ENCODE results near the gene FHIT. TPM values are rescaled to one million over a fixed set of nuclear protein-coding genes. Genes with fewer than 3 reads are reported as not detected.

The FHIT gene
- total and polyA plus RNA-seq, 10 of the 15 experiments (the other 5 are each of a cell fraction or from before 2014, with no cell fraction given), result 4.2 to 14.9 (median 9.4) TPM

GRCh38 chr3:60577601-60578000, 673.7 kb downstream of the FHIT start:
- intact Hi-C loops (cut with micrococcal nuclease; ENCODE audit: unreplicated experiment), result no loop called here
- Histone ChIP-seq H3K4me2 (ENCODE audit: control insufficient read depth, insufficient read depth) (no peak overlapping the region), H3K27me3 (replicated peaks in 1 of 2; ENCODE audit: control insufficient read depth in 2 of 2, insufficient read depth in 2 of 2, low read length in 1 of 2) (no peaks in the 10 kb centered on the region), H3K9ac (ENCODE audit: control insufficient read depth, insufficient read depth, low read length) (no peak overlapping the region), H3K79me2 (ENCODE audit: control insufficient read depth, insufficient read depth, low read length) (no peaks in the 10 kb centered on the region), H2AFZ (ENCODE audit: control insufficient read depth, low read depth, low read length) (no peak overlapping the region), H3K27ac (ENCODE audit: control insufficient read depth, insufficient read depth) (no peak overlapping the region), H3K36me3 (ENCODE audit: control insufficient read depth in 2 of 2, insufficient read depth in 2 of 2, low read length in 1 of 2) (no peaks in the 10 kb centered on the region), H3K4me1 (ENCODE audit: control insufficient read depth, insufficient read depth, low read length) (no peaks in the 10 kb centered on the region), H3K9me3 (replicated peaks; ENCODE audit: control insufficient read depth, insufficient read depth, low read length) (no peaks in the 10 kb centered on the region), H4K20me1 (ENCODE audit: control insufficient read depth, insufficient read depth) (no peaks in the 10 kb centered on the region; the same call in 1 of the 2 replicates), H3K4me3 (no peak overlapping the region)
- DNase-seq (ENCODE audit: low read depth, low spot score) (no peak), ATAC-seq (no peak), FAIRE-seq (no peak)
- in situ Hi-C loops (cut with MboI), result no loop called here
- ChIA-PET POLR2A (no interaction called here), CTCF (no interaction called here), RAD21 (ENCODE audit: unreplicated experiment) (no interaction called here), SMC1A (ENCODE audit: uncharacterized antibody, unreplicated experiment) (interaction anchor here (0.6 to 1.3 kb wide), 2 partner anchors 10 to 83 kb away, joined by 3 read pairs; no protein-coding TSS in a partner anchor)
- BruUV-seq (replicated peaks), result no TSS peak
- WGBS (ENCODE audit: insufficient coverage, insufficient replicate concordance, low lambda C conversion rate, missing lambda C conversion rate), result 16% methylated on average over 4 of the region's 4 CpGs
- TF ChIP-seq PAX8 (IDR thresholded peaks at IDR 0.05) (no peak), SUZ12 (IDR thresholded peaks at IDR 0.05; ENCODE audit: unreplicated experiment) (no peak), RBBP5 (conservative IDR thresholded peaks at IDR 0.05) (no peak), CHD1 (IDR thresholded peaks at IDR 0.05; ENCODE audit: low read depth, low read length) (no peak), POLR2AphosphoS2 (IDR thresholded peaks at IDR 0.05; ENCODE audit: low read depth, low read length) (no peak), TCF3 (IDR thresholded peaks at IDR 0.05; ENCODE audit: borderline replicate concordance, insufficient read depth, low read depth, low read length) (no peak), SIN3A (IDR thresholded peaks at IDR 0.05; ENCODE audit: low read depth, low read length) (no peak), CBX5 (IDR thresholded peaks at IDR 0.05; ENCODE audit: low read depth) (no peak)
- TF ChIP-seq, protein P1, sequence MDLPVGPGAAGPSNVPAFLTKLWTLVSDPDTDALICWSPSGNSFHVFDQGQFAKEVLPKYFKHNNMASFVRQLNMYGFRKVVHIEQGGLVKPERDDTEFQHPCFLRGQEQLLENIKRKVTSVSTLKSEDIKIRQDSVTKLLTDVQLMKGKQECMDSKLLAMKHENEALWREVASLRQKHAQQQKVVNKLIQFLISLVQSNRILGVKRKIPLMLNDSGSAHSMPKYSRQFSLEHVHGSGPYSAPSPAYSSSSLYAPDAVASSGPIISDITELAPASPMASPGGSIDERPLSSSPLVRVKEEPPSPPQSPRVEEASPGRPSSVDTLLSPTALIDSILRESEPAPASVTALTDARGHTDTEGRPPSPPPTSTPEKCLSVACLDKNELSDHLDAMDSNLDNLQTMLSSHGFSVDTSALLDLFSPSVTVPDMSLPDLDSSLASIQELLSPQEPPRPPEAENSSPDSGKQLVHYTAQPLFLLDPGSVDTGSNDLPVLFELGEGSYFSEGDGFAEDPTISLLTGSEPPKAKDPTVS (IDR thresholded peaks at IDR 0.05; ENCODE audit: low read depth, low read length), result no peak
- TF ChIP-seq, protein P2, sequence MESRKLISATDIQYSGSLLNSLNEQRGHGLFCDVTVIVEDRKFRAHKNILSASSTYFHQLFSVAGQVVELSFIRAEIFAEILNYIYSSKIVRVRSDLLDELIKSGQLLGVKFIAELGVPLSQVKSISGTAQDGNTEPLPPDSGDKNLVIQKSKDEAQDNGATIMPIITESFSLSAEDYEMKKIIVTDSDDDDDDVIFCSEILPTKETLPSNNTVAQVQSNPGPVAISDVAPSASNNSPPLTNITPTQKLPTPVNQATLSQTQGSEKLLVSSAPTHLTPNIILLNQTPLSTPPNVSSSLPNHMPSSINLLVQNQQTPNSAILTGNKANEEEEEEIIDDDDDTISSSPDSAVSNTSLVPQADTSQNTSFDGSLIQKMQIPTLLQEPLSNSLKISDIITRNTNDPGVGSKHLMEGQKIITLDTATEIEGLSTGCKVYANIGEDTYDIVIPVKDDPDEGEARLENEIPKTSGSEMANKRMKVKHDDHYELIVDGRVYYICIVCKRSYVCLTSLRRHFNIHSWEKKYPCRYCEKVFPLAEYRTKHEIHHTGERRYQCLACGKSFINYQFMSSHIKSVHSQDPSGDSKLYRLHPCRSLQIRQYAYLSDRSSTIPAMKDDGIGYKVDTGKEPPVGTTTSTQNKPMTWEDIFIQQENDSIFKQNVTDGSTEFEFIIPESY (IDR thresholded peaks at IDR 0.05), result no peak
